Neutrophil (primary cell): ENCODE data around the gene ANO1.

Source experiments
- H3K27ac ChIP-seq: fragments of 200-600 bp; sonication (generic); 2 replicates; pipeline ENCODE4 v1.5.1; 2016; ENCODE audit warnings: mild to moderate bottlenecking, moderate library complexity
- H3K27me3 ChIP-seq: fragments of 200-600 bp; sonication (generic); 2 replicates; pipeline ENCODE4 v1.6.0; 2016; ENCODE audit warnings: mild to moderate bottlenecking
- H3K36me3 ChIP-seq: fragments of 200-600 bp; sonication (generic); 2 replicates; pipeline ENCODE4 v1.5.1; 2017
- H3K4me1 ChIP-seq, 2 experiments: fragments of 200-600 bp in 1 of 2; sonication (generic) in 1 of 2; 1 replicate in 1 of 2; 2 replicates in 1 of 2; pipeline versions ENCODE4 v1.5.1 to v1.6.1; 2013 to 2016; ENCODE audit warnings: low read depth in 1 of 2, low read length in 1 of 2, mild to moderate bottlenecking in 1 of 2, moderate library complexity in 1 of 2; ENCODE audit not compliant: control insufficient read depth in 1 of 2, insufficient read depth in 1 of 2
- H3K4me3 ChIP-seq, 2 experiments: fragments of 200-600 bp in 1 of 2; sonication (generic) in 1 of 2; 1 replicate in 1 of 2; 2 replicates in 1 of 2; pipeline ENCODE4 v1.5.1; 2013 to 2016; ENCODE audit warnings: low read depth in 1 of 2, low read length in 1 of 2, mild to moderate bottlenecking in 1 of 2, moderate library complexity in 1 of 2
- H3K9me3 ChIP-seq: fragments of 200-600 bp; sonication (generic); 2 replicates; pipeline ENCODE4 v1.5.1; 2016
- TF ChIP-seq, protein P1 (sequence below): fragments of 200-600 bp; sonication (generic); IDR thresholded peaks from 2 replicates; pipeline ENCODE4 v1.5.1; 2016; ENCODE audit warnings: antibody characterized with exemption

Gene ANO1

DNA sequence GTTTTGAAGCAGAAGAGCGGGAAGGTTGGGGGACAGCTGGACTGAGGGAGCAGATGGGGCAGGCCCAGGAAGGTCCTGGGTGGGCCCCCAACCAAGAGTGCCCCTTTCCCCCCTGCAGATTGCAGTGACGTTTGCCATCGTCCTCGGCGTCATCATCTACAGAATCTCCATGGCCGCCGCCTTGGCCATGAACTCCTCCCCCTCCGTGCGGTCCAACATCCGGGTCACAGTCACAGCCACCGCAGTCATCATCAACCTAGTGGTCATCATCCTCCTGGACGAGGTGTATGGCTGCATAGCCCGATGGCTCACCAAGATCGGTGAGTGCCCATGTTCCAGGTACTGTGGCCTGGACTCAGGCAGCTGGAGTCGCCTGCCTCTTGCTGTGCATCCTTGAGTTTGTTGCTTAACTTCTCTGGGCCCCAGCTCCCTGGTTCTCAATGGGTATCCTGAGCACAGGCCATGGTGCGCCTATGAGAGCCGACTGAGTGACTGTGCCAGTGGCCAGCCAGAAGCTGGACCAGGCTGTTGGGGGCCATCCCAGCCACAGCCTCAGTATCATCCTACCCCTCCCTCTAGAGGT is 83.0 kb downstream of the ANO1 start:
- Histone ChIP-seq H3K27me3 (no peaks in the 10 kb centered on the region), H3K4me1 (no peaks in the 10 kb centered on the region), H3K4me3 (no peak overlapping the region), H3K36me3 (no peaks in the 10 kb centered on the region), H3K27ac (no peak overlapping the region), H3K9me3 (no peaks in the 10 kb centered on the region)
- TF ChIP-seq, protein P1, sequence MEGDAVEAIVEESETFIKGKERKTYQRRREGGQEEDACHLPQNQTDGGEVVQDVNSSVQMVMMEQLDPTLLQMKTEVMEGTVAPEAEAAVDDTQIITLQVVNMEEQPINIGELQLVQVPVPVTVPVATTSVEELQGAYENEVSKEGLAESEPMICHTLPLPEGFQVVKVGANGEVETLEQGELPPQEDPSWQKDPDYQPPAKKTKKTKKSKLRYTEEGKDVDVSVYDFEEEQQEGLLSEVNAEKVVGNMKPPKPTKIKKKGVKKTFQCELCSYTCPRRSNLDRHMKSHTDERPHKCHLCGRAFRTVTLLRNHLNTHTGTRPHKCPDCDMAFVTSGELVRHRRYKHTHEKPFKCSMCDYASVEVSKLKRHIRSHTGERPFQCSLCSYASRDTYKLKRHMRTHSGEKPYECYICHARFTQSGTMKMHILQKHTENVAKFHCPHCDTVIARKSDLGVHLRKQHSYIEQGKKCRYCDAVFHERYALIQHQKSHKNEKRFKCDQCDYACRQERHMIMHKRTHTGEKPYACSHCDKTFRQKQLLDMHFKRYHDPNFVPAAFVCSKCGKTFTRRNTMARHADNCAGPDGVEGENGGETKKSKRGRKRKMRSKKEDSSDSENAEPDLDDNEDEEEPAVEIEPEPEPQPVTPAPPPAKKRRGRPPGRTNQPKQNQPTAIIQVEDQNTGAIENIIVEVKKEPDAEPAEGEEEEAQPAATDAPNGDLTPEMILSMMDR = no peak

DNA sequence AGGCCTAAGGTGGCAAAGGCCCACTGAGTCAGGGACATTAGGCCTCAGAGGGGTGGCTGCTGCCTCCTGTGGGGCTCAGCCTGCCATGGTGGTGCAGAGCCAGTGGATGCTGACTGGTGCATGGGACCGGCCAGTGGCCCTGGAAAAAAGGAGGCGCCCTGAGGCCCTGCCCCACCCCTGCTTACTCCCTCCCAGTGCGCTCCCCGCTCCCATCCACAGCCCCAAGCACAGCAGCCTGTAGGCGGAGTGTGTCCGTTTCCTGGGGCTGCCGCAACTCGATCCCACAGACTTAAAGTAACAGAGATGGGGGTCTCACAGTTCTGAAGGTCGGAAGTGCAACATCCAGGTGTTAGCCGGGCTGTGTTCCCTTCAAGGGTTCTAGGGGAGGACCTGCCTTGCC is 86.6 kb downstream of the ANO1 start:
- Histone ChIP-seq H3K4me1 (no peaks in the 10 kb centered on the region), H3K4me3 (no peak overlapping the region), H3K9me3 (no peaks in the 10 kb centered on the region), H3K27me3 (peaks cover 14% of the 10 kb centered on the region), H3K36me3 (no peaks in the 10 kb centered on the region), H3K27ac (no peak overlapping the region)
- TF ChIP-seq, protein P1 = no peak

DNA sequence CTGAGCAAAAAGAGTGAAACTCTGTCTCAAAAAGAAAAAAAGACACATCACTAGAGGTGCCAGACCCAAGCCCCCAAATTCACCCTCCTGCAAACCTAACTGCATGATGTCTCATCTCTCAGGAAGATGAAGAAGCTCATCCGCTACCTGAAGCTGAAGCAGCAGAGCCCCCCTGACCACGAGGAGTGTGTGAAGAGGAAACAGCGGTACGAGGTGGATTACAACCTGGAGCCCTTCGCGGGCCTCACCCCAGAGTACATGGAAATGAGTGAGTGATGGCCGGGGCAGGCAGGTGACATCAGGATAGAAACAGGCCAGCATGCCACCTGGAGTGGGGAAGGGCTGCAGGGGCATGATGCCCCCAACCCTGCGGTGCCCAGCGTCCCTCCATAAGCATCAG is 89.0 kb downstream of the ANO1 start:
- Histone ChIP-seq H3K27me3 (peaks cover 18% of the 10 kb centered on the region), H3K36me3 (no peaks in the 10 kb centered on the region)

DNA sequence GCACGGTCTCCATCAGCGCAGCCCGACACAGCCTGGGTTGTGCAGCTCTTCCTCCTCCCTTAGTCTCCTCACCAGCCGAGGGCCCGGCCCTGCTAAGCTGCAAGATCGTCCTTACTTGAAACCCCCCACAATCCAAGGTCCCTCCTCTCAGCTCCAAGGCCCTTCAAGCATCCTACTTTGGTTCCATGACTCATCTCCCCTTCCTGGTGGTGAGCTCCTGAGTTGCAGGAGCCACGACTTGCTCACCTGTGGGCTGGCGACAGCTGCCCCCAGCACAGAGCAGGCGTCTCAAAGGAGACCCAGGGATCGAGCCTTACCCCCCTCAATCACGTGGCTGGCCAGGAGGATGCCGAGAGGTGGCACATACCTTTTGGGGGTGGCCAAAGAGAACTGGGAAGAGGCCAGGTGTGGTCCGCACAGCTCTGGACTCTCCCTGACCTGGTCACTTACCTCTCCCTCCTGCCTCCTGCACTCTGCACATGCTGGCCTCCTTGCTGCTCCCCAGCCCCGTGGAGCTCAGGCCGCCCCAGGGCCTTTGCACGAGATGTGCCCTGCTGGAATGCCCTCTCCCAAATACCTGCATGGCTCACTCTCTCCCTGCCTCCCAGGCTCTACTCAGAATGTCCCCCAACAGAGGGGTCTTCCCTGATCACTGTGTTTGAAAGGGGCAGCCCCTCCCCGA is 89.7 kb downstream of the ANO1 start:
- Histone ChIP-seq H3K36me3 (no peaks in the 10 kb centered on the region), H3K9me3 (no peaks in the 10 kb centered on the region), H3K27ac (no peak overlapping the region), H3K4me3 (no peak overlapping the region), H3K4me1 (no peaks in the 10 kb centered on the region), H3K27me3 (peaks cover 18% of the 10 kb centered on the region)
- TF ChIP-seq, protein P1 = no peak

More for the DNA sequence above, 89.0 kb downstream of the ANO1 start:
- Histone ChIP-seq H3K9me3 (no peaks in the 10 kb centered on the region), H3K4me1 (no peaks in the 10 kb centered on the region), H3K27ac (no peak overlapping the region), H3K4me3 (no peak overlapping the region)
- TF ChIP-seq, protein P1 = no peak

DNA sequence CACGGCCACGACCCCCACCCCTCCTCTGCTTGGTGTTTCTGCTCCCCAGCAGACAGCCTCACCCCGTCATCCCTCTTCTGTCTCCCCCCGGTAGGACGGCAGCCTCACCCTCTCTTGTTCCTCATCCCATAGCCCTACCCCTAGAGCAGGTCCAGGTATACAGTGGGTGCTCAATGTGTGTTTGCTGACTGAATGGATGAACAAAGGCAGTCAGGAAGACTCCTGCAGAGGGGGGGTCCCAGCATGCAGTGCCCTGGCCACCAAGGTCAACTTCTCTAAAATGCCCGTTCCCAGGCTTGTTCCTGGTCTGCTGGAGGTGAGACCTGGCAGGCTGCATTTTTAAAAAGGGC is 90.3 kb downstream of the ANO1 start:
- H3K27me3 ChIP-seq = peaks cover 18% of the 10 kb centered on the region

More for the DNA sequence above, 90.3 kb downstream of the ANO1 start:
- no peak overlapping the region for H3K27ac ChIP-seq
- H3K4me3 ChIP-seq = no peak overlapping the region
- no peaks in the 10 kb centered on the region for H3K36me3 ChIP-seq
- H3K9me3 ChIP-seq = no peaks in the 10 kb centered on the region
- TF ChIP-seq, protein P1 = no peak
- H3K4me1 ChIP-seq = no peaks in the 10 kb centered on the region
